WTC11 (cell line): ENCODE measurements around the gene SNCAIP. TPM values are rescaled to one million over a fixed set of nuclear protein-coding genes. Genes with fewer than 3 reads are reported as not detected.

Experiments
- ATAC-seq: fragments of 200-7000 bp; cut with Tn5 transposase; 2 replicates; pipeline ENCODE4 v1.10.0; 2021; ENCODE audit warnings: mild to moderate bottlenecking, moderate library complexity
- CTCF ChIA-PET: fragments of 300-600 bp; sonication (Branson Sonifier 250); formaldehyde crosslinking; loops from one replicate; lab custom pipeline; 2021; ENCODE audit warnings: antibody characterized with exemption; lab: Charles Lee
- POLR2A ChIA-PET: fragments of 350-600 bp; sonication (Branson Sonifier 250); formaldehyde crosslinking; loops from one replicate; lab custom pipeline; 2021; ENCODE audit warnings: antibody characterized with exemption; lab: Charles Lee
- DNase-seq: peaks from one replicate; pipeline ENCODE4 v3.0.0; 2021; ENCODE audit warnings: low spot score
- H3K27ac Mint-ChIP-seq: 2 replicates; pipeline ENCODE4 v1.8.0; 2021; ENCODE audit warnings: mixed read lengths
- H3K27me3 Mint-ChIP-seq: 2 replicates; pipeline ENCODE4 v1.8.0; 2021; ENCODE audit warnings: low read depth, mild to moderate bottlenecking, moderate library complexity, mixed read lengths
- H3K36me3 Mint-ChIP-seq: 2 replicates; pipeline ENCODE4 v1.8.0; 2021; ENCODE audit warnings: mixed read lengths
- H3K4me1 Mint-ChIP-seq: 2 replicates; pipeline ENCODE4 v1.8.0; 2022; ENCODE audit warnings: mixed read lengths
- H3K4me3 Mint-ChIP-seq: 2 replicates; pipeline ENCODE4 v1.8.0; 2021; ENCODE audit warnings: mild to moderate bottlenecking, moderate library complexity, mixed read lengths
- H3K9me3 Mint-ChIP-seq: 2 replicates; pipeline ENCODE4 v1.8.0; 2021; ENCODE audit warnings: mixed read lengths
- ATF2 ChIP-seq: sonication (generic); formaldehyde crosslinking; IDR thresholded peaks from 2 replicates; pipeline ENCODE4 v1.8.1; 2022; ENCODE audit warnings: low read depth, missing genetic modification reagents, borderline replicate concordance
- ATF6 ChIP-seq: sonication (generic); formaldehyde crosslinking; IDR thresholded peaks from 2 replicates; pipeline ENCODE4 v1.8.1; 2023; ENCODE audit warnings: mild to moderate bottlenecking, missing genetic modification reagents
- ELF4 ChIP-seq: sonication (generic); formaldehyde crosslinking; IDR thresholded peaks from 2 replicates; pipeline ENCODE4 v1.8.1; 2022; ENCODE audit warnings: low read depth, mild to moderate bottlenecking, moderate library complexity, missing genetic modification reagents
- EMX1 ChIP-seq: fragments of 250-450 bp; sonication (Bioruptor Pico); IDR thresholded peaks from 2 replicates; pipeline ENCODE4 v1.8.0; 2021; ENCODE audit warnings: mild to moderate bottlenecking
- FOXK1 ChIP-seq: sonication (generic); formaldehyde crosslinking; IDR thresholded peaks from 2 replicates; pipeline ENCODE4 v1.8.0; 2022; ENCODE audit warnings: mild to moderate bottlenecking, moderate library complexity, missing genetic modification reagents
- HMGA2 ChIP-seq: fragments of 250-450 bp; sonication (Bioruptor Pico); IDR thresholded peaks from 2 replicates; pipeline ENCODE4 v1.4.0; 2021; ENCODE audit warnings: mild to moderate bottlenecking, moderate library complexity
- MAX ChIP-seq: sonication (generic); formaldehyde crosslinking; IDR thresholded peaks from 2 replicates; pipeline ENCODE4 v1.8.0; 2022; ENCODE audit warnings: mild to moderate bottlenecking, missing genetic modification reagents
- NFYB ChIP-seq: sonication (generic); formaldehyde crosslinking; conservative IDR thresholded peaks from 2 replicates; pipeline ENCODE4 v1.8.0; 2022; ENCODE audit warnings: low read depth, missing genetic modification reagents
- OVOL2 ChIP-seq: fragments of 250-450 bp; sonication (Bioruptor Pico); IDR thresholded peaks from 2 replicates; pipeline ENCODE4 v1.9.0; 2021; ENCODE audit warnings: mild to moderate bottlenecking, borderline replicate concordance
- SMAD4 ChIP-seq: sonication (generic); formaldehyde crosslinking; IDR thresholded peaks from 2 replicates; pipeline ENCODE4 v1.8.0; 2022; ENCODE audit warnings: mild to moderate bottlenecking, missing genetic modification reagents
- SOX15 ChIP-seq: fragments of 250-450 bp; sonication (Bioruptor Pico); IDR thresholded peaks from 2 replicates; pipeline ENCODE4 v1.9.0; 2021; ENCODE audit warnings: mild to moderate bottlenecking
- ZNF263 ChIP-seq: sonication (generic); formaldehyde crosslinking; IDR thresholded peaks from 2 replicates; pipeline ENCODE4 v1.8.1; 2022; ENCODE audit warnings: low read depth, mild to moderate bottlenecking, moderate library complexity, missing genetic modification reagents
- ZNF281 ChIP-seq: sonication (generic); formaldehyde crosslinking; IDR thresholded peaks from 2 replicates; pipeline ENCODE4 v1.8.0; 2023; ENCODE audit warnings: mild to moderate bottlenecking, missing genetic modification reagents
- ZNF512 ChIP-seq: sonication (generic); formaldehyde crosslinking; IDR thresholded peaks from 2 replicates; pipeline ENCODE4 v1.8.1; 2022; ENCODE audit warnings: missing genetic modification reagents, borderline replicate concordance
- total RNA-seq: library from RNA; stranded (reverse); gene quantifications from 3 replicates; pipeline ENCODE4 v1.2.3, GENCODE V29; 2021

Gene SNCAIP
- total RNA-seq, 1 experiment from 2014 or later = 10.0 TPM

- no peak for DNase-seq
- H3K4me3 Mint-ChIP-seq = no peak overlapping the region
- POLR2A ChIA-PET = no interaction called here
Observed at GRCh38 chr5:122362361-122362760, 50.3 kb downstream of the SNCAIP start.

GRCh38 chr5:122363623-122364022, 51.6 kb downstream of the SNCAIP start:
- CTCF ChIA-PET = no interaction called here

More at GRCh38 chr5:122362361-122362760, 50.3 kb downstream of the SNCAIP start:
- Mint-ChIP-seq H3K36me3 (0 out of 2 replicates have a peak, but pooled peaks cover 4% of the 10 kb centered on the region), H3K4me1 (peaks cover 30% of the 10 kb centered on the region), H3K9me3 (peaks cover 6% of the 10 kb centered on the region; the same call in 1 of the 2 replicates), H3K27me3 (peaks cover 12% of the 10 kb centered on the region), H3K27ac (no peak overlapping the region)
- ATAC-seq = no peak
- TF ChIP-seq ZNF281 (CRISPR knock-in tag) = no peak
- TF ChIP-seq FOXK1 (CRISPR knock-in tag) = no peak
- TF ChIP-seq NFYB (CRISPR knock-in tag) = no peak
- no peak for TF ChIP-seq ELF4 (CRISPR knock-in tag)
- no peak for TF ChIP-seq SMAD4
- no peak for TF ChIP-seq ATF2
- no peak for TF ChIP-seq ZNF263 (CRISPR knock-in tag)
- no peak for TF ChIP-seq ATF6 (CRISPR knock-in tag)
- TF ChIP-seq MAX (CRISPR knock-in tag) = no peak
- no peak for TF ChIP-seq HMGA2 (CRISPR knock-in tag)
- TF ChIP-seq SOX15 (CRISPR knock-in tag) = no peak
- CTCF ChIA-PET = no interaction called here

More at GRCh38 chr5:122363623-122364022, 51.6 kb downstream of the SNCAIP start:
- DNase-seq = no peak
- POLR2A ChIA-PET = no interaction called here
- TF ChIP-seq EMX1 (CRISPR knock-in tag) (no peak), HMGA2 (CRISPR knock-in tag) (0 out of 2 replicates have a peak, but pooled peaks have one; percentile 15), OVOL2 (CRISPR knock-in tag) (no peak), ZNF512 (CRISPR knock-in tag) (no peak)
- Mint-ChIP-seq H3K4me1 (peaks cover 29% of the 10 kb centered on the region), H3K4me3 (no peak overlapping the region), H3K36me3 (0 out of 2 replicates have a peak, but pooled peaks cover 4% of the 10 kb centered on the region), H3K27me3 (peaks cover 12% of the 10 kb centered on the region), H3K27ac (no peak overlapping the region), H3K9me3 (peaks cover 6% of the 10 kb centered on the region; the same call in 1 of the 2 replicates)
- ATAC-seq = no peak
